Endothelial cell of hepatic sinusoid (primary cell): ENCODE measurements around the gene WFS1.

ENCODE experiments used
- in situ Hi-C: cut with HindIII; loops from 2 replicates; pipeline ENCODE4 v1.10.0; 2017; ENCODE audit warnings: low sequenced_read_pairs

WFS1 gene

GRCh38 chr4:6333301-6334202, 63.9 kb downstream of the WFS1 start:
- in situ Hi-C loops: no loop called here

DNA sequence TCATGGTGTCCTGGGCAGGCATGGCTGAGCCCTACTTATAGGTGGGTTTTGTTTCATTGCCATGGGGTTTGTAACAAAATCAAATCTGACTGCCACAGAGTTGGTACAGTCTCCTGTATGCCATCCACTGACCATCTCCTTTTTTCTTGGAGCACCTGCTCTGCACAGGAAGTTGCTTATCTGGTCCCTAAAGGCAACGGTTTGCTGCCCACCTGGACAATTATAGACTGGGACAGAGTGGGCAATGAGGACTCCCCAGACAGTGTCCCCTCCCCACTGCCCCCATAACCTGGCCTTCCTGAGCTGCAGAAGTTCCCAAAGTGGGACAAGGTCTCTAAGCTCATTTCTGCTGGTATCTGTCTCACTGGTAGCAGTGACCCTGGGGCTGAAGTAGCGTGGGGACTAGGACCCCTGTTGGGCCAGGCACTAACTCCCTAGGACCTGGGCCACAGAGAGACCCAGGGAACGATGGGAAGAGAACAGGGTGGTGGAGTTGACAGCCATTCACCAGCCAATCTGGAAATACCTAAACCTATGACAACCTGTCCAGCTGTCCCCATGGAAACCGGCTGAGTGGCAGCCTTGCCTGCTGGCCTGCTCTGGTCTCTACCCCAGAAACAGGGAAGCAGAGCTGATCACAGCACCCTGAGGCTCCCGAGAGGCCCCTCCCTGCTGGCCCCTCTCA, 64.7 kb downstream of the WFS1 start:
- in situ Hi-C loops: no loop called here

GRCh38 chr4:6335040-6335590, 65.5 kb downstream of the WFS1 start:
- in situ Hi-C loops: no loop called here

- in situ Hi-C loops: no loop called here
Observed at GRCh38 chr4:6336166-6336565, 66.5 kb downstream of the WFS1 start.

- in situ Hi-C loops: no loop called here
Observed at GRCh38 chr4:6337331-6337935, 67.8 kb downstream of the WFS1 start.

DNA sequence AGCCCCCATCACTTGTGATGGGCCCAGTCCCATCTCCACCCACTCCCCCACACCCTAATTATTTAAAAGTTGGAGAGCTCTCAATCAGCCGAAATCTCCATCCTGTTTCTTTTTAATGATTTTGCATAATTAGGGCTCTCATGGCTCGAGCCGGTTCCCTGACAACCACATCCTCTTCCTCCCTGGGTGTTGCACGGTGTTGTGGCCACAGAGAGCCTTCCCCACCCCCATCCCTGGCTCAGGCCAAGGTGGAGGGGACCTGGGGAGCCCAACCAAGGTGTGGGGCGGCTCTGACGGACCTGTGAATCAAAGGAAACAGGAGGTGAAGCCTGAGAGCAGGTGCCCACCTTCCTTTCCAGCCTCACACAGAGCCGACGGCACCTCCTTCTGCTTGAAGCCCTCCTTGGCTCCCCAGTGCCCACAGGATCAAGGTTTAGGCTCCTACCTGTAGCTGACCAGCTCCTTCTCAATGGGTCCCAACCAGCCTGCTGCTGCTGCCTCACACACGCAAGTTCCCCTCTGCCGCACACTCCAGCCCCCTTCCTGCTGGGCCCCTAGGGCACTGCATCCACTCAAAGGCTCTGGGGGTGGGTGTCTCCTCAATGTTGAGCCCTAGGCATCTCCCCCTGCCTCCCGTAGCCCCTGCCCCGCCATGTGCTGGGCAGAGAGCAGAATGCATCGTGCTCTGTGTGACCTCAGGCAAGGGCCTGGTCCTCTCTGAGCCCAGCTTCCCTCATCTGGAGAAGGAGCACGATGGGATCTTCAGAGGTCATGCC, 68.7 kb downstream of the WFS1 start:
- in situ Hi-C loops: no loop called here

DNA sequence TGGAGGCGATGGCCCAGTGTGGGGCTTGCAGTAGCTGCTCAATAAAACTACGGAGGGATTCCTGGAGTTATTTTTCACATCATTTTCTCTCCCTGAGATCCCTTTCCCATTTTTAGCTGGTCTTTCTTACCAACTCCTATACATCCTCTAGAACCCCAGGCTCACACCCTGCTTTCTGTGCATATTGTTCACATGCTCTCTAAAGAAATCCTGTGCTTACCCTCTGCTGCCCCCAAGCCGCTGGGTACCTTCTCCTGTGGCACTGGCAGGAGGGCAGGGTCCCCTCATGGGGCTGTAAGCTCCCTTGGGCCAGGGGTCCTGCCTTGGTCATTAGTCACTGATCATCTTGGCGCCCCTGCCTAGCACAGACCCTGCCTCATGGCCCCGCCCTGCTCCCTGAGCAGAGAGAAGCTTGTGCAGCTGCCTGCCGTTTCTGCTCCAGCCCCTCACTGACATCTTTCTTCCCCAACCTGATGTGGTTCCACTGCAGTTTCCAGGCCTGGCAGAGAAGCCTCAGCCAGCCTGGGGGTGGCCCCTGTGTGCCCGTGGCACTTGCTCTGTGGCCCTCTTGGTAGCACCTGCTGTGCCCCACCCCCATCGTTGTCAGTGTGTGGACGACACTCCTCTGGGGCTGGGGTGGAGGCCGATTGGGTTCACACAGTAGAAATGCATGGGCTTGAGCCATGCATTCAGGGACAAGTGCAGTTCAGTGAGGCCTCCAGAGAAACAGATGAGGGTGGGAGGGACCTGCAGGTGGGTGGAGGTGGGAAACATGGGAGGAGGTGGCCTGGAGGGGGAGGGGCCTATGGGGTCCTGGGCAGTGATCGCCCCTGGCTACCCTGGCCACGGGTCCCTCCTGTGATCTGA, 69.5 kb downstream of the WFS1 start:
- in situ Hi-C loops: no loop called here

DNA sequence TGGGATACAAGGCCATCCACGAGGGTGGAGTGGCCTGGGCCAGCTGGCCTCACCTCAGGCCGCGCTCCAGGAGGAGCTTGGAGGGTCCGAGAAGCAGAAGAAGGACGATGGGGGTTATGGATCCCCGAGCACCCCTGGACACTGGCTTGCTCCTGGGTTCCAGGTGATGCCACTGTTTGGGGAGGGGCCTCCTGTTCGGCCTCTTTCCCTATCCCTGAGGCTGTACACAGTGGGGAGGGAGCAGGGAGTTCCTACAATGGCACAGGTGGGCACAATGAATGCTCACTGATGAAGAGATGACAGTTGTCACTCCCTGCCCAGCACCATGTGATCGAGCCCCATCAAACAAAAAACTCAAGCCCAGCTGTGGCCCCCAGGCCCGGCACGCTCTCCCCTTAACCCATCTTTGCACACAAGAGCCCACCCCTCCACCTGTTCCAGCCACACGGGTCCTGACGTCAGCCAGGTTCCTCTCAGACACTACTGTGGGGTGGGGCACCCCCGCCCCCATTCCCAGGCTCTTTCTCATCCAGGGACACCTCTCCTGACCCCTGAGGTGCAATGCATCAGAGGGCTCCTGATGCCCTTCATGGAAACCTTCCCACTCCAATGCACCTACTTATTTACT, 70.3 kb downstream of the WFS1 start:
- in situ Hi-C loops: no loop called here

- in situ Hi-C loops: no loop called here
Observed at GRCh38 chr4:6340446-6341015, 70.9 kb downstream of the WFS1 start.

DNA sequence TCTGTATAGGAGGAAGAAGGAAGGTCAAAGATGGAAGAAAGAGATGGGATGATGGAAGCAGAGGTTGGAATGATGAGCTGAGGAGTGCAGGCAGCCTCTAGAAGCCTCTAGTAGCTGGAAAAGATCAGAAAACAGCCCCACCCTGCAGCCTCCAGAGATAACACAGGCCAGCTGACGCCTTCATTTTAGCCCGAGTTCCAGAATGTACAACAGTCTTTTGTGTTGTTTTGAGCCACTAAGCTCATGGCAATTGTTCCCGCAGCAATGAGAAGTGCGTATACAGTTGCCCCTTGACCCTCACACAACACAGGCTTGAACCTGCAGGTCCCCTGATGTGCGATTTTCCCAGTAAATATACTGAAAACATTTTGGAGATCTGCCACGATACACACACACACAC, 72.0 kb downstream of the WFS1 start:
- in situ Hi-C loops: no loop called here

GRCh38 chr4:6342530-6343293, 73.1 kb downstream of the WFS1 start:
- in situ Hi-C loops: no loop called here

- in situ Hi-C loops: no loop called here
Observed at GRCh38 chr4:6343939-6344408, 74.3 kb downstream of the WFS1 start.

- in situ Hi-C loops: loop anchor here (5.0 kb wide), 2 partner anchors 38 to 93 kb away; no protein-coding TSS in a partner anchor
Observed at GRCh38 chr4:6345096-6345830, 75.6 kb downstream of the WFS1 start.

- in situ Hi-C loops: loop anchor here (5.0 kb wide), 2 partner anchors 39 to 94 kb away; no protein-coding TSS in a partner anchor
Observed at GRCh38 chr4:6345866-6346265, 76.2 kb downstream of the WFS1 start.

DNA sequence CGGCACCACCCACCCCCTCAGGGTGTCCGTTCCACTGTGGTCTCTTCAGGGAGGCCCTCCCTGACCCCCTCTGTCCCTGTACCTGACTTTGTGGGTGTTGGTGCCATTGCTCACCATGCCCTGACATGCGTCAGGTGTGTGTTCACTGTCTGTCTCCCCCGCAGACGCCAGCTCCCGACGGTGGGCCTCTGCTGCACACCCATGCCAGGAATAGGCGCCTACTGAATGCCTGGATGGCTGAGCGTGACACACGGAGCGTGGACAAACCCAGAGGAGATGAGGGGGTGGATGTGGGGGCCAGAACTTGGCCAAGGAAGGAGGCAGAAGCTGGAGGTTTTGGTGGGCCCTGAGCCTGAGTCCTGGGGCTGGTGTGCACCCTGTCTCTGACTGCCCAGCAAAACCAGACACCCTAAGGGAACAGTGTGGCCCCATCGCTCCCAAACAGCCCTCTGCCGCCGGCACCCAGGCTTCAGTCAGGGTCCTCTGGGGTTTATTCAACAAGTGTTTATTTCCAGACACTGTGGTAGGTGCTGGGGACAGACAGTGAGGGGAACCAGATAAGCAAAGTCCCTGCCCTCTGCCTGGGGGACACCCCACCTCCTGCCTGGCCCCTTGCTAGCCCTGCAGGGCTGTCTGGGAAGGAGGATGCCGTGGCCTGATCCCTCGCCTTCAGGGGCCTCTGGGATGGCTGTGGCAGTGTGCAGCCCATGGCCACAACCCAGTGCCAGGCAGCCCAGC, 76.9 kb downstream of the WFS1 start:
- in situ Hi-C loops: loop anchor here (5.0 kb wide), 2 partner anchors 39 to 94 kb away; no protein-coding TSS in a partner anchor

- in situ Hi-C loops: loop anchor here (5.0 kb wide), 2 partner anchors 40 to 95 kb away; no protein-coding TSS in a partner anchor
Observed at GRCh38 chr4:6347511-6348045, 77.9 kb downstream of the WFS1 start.
